Chondrocyte (in vitro differentiated cells): Measurements from ENCODE around the gene CDCA4. TPM values are rescaled to one million over a fixed set of nuclear protein-coding genes. Genes with fewer than 3 reads are reported as not detected.

ENCODE experiments used
- DNase-seq: peaks from one replicate; pipeline ENCODE4 v3.0.0; 2021; ENCODE audit warnings: mixed read lengths, low spot score
- H3K27ac Mint-ChIP-seq: one replicate; pipeline ENCODE4 v1.8.0; 2021; ENCODE audit warnings: mild to moderate bottlenecking, moderate library complexity, mixed read lengths; ENCODE audit not compliant: unreplicated experiment
- H3K27me3 Mint-ChIP-seq: 2 replicates; pipeline ENCODE4 v1.8.0; 2021; ENCODE audit warnings: low read depth, mixed read lengths
- H3K36me3 Mint-ChIP-seq: 2 replicates; pipeline ENCODE4 v1.8.0; 2021; ENCODE audit warnings: low read depth, mixed read lengths
- H3K4me1 Mint-ChIP-seq: 2 replicates; pipeline ENCODE4 v1.8.0; 2021; ENCODE audit warnings: low read depth, mild to moderate bottlenecking, mixed read lengths
- H3K4me3 Mint-ChIP-seq: one replicate; pipeline ENCODE4 v1.8.0; 2021; ENCODE audit warnings: mild to moderate bottlenecking, moderate library complexity, mixed read lengths; ENCODE audit not compliant: unreplicated experiment
- H3K9me3 Mint-ChIP-seq: 2 replicates; pipeline ENCODE4 v1.8.0; 2021; ENCODE audit warnings: low read depth, mixed read lengths
- long read RNA-seq: library from polyadenylated mRNA; stranded (forward); transcript quantifications from one replicate; pipeline ENCODE4 v2.0.0, GENCODE V29; 2021
- total RNA-seq: library from RNA; stranded (reverse); gene quantifications from 3 replicates; pipeline ENCODE4 v1.2.1, GENCODE V29; 2021
- TF ChIP-seq, protein P1 (sequence below): fragments of 200-600 bp; sonication (generic); IDR thresholded peaks from 2 replicates; pipeline ENCODE4 v1.5.0; 2021; ENCODE audit warnings: antibody characterized with exemption, mild to moderate bottlenecking, moderate library complexity

CDCA4 gene
- total RNA-seq, result 15.6 to 18.8 TPM (median 18.0 TPM) in 3 replicates
- long read RNA-seq, transcript CDCA4-201 (2 exons, 2,513 nt), result major isoform, 48 of 50 reads
- long read RNA-seq, partial matches to known transcripts, result 0 of 50 reads
- long read RNA-seq, other reads (novel, unspliced or antisense), result 2 of 50 reads

DNA sequence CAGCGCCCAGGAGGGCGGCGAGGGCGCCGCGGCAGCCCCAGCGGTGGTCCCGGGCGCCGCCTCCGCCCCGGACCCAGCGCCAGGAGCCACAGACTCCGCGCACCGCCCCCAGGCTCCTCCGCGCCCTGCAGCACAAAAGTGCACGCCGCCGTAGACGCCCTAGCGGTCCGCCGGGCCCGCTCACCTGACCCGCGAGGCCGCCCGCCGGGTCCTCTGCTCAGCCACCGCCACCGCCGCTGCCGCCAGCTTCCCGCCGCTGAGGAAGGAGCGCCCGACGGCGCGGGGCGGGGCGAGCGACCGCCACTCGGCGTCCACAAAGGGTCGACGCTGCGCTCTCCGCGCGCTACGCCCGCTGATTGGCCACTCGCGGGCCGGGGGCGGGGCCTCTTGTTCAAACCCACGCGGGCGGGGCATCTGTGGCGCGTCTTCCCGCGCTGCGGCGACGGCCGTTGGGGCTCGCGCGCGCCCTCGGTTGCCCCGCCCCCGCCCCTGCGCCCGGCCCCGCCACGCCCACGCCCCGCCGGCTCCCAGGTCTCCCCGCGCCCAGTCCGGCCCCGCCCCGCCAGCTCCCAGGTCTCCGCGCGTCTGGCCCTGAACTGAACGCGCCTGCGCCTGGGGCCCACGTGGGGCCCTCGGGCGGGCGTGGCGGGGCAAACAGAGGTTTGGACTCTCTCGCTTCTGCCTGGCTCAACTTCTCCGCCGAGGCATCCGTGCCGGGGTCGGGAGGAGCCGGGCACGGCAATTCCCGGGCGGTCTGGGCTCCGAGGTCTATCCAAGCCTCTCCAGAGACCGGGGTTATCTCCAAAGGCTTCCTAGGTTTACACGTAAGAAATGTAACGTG, at the start of gene CDCA4:
CDCA4 (minus strand) TSS at position 269 of the 841 bp plus-strand sequence. CDS start 9,154 bp downstream, outside the sequence.
- Mint-ChIP-seq H3K36me3 (peaks cover 2% of the 10 kb centered on the region), H3K9me3 (no peaks in the 10 kb centered on the region), H3K27me3 (no peaks in the 10 kb centered on the region), H3K4me1 (peaks cover 84% of the 10 kb centered on the region), H3K27ac (peak within 1 kb of the TSS; percentile 95), H3K4me3 (peak within 1 kb of the TSS; percentile 92)
- peak; percentile 99 for DNase-seq
- TF ChIP-seq, protein P1, sequence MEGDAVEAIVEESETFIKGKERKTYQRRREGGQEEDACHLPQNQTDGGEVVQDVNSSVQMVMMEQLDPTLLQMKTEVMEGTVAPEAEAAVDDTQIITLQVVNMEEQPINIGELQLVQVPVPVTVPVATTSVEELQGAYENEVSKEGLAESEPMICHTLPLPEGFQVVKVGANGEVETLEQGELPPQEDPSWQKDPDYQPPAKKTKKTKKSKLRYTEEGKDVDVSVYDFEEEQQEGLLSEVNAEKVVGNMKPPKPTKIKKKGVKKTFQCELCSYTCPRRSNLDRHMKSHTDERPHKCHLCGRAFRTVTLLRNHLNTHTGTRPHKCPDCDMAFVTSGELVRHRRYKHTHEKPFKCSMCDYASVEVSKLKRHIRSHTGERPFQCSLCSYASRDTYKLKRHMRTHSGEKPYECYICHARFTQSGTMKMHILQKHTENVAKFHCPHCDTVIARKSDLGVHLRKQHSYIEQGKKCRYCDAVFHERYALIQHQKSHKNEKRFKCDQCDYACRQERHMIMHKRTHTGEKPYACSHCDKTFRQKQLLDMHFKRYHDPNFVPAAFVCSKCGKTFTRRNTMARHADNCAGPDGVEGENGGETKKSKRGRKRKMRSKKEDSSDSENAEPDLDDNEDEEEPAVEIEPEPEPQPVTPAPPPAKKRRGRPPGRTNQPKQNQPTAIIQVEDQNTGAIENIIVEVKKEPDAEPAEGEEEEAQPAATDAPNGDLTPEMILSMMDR, result peak; percentile 43

DNA sequence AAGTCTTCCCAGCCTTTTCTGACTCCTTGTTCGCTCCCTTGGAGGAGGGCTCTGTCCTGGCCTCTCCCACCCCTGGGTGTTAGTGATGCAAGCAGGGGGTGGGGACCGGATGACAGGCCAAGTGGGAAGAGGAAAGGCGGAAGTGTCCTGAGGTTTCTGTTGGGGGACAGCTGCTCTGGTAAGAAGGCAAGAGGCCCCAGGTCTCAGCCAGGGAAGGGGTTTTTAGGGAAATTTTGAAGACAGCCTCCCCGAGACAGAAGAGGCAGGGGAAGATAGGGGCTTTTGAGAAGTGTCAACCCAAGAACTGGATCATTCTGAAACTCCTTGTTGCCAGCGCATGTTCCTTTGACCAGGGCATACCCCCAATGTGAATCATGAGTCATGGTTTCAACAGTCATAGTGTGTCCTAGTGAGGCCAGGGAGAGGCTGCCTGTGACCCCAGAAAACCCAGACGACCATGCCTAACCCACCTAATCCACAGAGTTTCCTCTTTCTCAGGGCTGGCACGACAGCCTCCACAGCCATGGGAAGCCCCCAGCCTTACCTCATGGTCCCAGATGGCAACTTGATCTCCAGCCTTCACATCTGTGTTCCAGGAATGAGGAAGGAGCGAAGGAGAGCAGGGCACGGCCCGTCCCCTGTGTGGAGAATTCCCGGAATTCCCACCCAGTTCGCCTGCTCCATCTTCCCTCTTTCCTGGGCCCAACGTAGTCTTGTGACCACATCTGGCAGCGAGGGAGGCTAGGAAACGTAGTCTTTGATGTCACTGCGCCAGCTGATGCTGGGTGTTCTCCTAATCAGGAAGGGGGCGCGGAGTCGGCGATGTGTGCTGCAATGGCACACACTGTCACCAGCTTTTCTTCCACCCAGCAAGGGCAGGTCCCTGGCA, 49.2 kb upstream of the CDCA4 start:
- no peaks in the 10 kb centered on the region for H3K9me3 Mint-ChIP-seq
- no peak overlapping the region for H3K4me3 Mint-ChIP-seq
- no peaks in the 10 kb centered on the region for H3K4me1 Mint-ChIP-seq
- H3K27ac Mint-ChIP-seq, result no peak overlapping the region
- DNase-seq, result no peak
- H3K36me3 Mint-ChIP-seq, result no peaks in the 10 kb centered on the region
- TF ChIP-seq, protein P1, result no peak
- peaks cover 9% of the 10 kb centered on the region for H3K27me3 Mint-ChIP-seq

DNA sequence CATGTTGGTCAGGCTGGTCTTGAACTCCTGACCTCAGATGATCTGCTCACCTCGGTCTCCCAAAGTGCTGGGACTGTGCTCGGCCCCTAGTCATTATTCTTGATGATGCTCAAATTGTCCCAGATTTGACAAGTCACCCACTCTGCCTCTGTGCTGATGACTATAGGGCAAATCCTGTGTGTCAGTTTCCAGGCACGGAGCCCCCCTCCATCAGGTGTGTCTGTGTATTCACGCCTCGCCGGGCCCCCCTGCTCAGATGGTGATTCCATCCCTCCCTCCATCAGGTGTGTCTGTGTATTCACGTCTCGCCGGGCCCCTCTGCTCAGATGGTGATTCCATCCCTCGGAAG, 48.6 kb upstream of the CDCA4 start:
- Mint-ChIP-seq H3K36me3 (no peaks in the 10 kb centered on the region), H3K27ac (no peak overlapping the region), H3K4me1 (no peaks in the 10 kb centered on the region), H3K27me3 (peaks cover 9% of the 10 kb centered on the region), H3K9me3 (no peaks in the 10 kb centered on the region), H3K4me3 (no peak overlapping the region)
- DNase-seq, result no peak
- TF ChIP-seq, protein P1, result no peak

DNA sequence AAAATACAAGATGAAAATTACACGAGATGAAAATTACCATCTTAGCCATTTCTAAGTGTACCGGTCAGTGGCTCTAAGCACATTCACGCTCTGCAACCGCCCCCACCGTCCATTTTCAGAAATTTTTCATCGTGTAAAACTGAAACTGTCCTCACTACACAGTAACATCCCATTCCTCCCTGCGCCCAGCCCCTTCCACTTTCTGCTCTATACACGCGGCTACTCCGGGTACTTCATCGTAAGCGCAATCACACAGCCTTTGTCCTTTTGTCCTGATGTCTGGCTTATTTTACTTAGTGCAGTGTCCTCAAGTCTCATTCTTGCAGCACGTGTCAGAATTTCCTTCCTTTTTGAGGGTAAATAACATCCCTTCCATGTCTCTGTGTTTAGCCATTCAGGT, 47.9 kb upstream of the CDCA4 start:
- H3K4me1 Mint-ChIP-seq, result no peaks in the 10 kb centered on the region
- no peak for DNase-seq
- peaks cover 7% of the 10 kb centered on the region for H3K27me3 Mint-ChIP-seq
- H3K27ac Mint-ChIP-seq, result no peak overlapping the region
- TF ChIP-seq, protein P1, result no peak
- no peaks in the 10 kb centered on the region for H3K9me3 Mint-ChIP-seq
- H3K36me3 Mint-ChIP-seq, result no peaks in the 10 kb centered on the region
- no peak overlapping the region for H3K4me3 Mint-ChIP-seq

DNA sequence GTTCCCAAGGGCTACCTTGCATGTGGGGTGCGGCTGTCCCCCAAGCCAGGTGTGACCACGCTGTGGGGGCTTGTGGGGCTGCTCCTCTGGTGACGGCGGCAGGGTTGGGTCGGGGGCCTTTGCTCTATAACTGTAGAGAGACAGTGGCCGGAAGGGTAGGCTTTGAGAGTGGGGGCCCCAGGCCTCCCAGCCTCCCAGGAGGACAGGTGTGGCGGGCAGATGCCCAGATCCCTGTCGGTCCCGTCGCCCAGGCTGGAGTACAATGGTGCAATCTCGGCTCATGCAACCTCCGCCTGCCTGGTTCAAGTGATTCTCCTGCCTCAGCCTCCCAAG, 47.1 kb upstream of the CDCA4 start:
- Mint-ChIP-seq H3K4me1 (no peaks in the 10 kb centered on the region), H3K27ac (no peak overlapping the region), H3K9me3 (no peaks in the 10 kb centered on the region), H3K36me3 (no peaks in the 10 kb centered on the region), H3K27me3 (peaks cover 7% of the 10 kb centered on the region), H3K4me3 (no peak overlapping the region)
- DNase-seq, result no peak
- TF ChIP-seq, protein P1, result no peak
